Common myeloid progenitor, CD34-positive (primary cell): ENCODE data around the gene SLC26A8.
"Not testable (repeated sequence)": the region's sequence is repeated elsewhere in the genome, so short reads cannot be mapped to it uniquely, and the experiment has no call there.

Experiments used
- CTCF ChIA-PET: fragments of 350-600 bp; sonication (Branson Sonifier 250); formaldehyde crosslinking; loops from one replicate; lab custom pipeline; 2021; ENCODE audit warnings: antibody characterized with exemption; lab: Charles Lee
- POLR2A ChIA-PET: fragments of 350-600 bp; sonication (Branson Sonifier 250); formaldehyde crosslinking; loops from one replicate; lab custom pipeline; 2021; ENCODE audit warnings: antibody characterized with exemption; lab: Charles Lee
- DNase-seq, 3 donors: peaks; one replicate each; pipeline versions ENCODE4 v3.0.0 to v3.0.0-alpha.2; 2013
- H3K27ac ChIP-seq, 2 experiments: 1 replicate in 1 of 2; 2 replicates in 1 of 2; pipeline ENCODE4 v1.7.0; 2013; ENCODE audit warnings: inconsistent platforms in 2 of 2, low read length in 2 of 2, mild to moderate bottlenecking in 2 of 2, low read depth in 1 of 2, moderate library complexity in 1 of 2; ENCODE audit not compliant: severe bottlenecking in 2 of 2, insufficient read depth in 1 of 2, poor library complexity in 1 of 2
- H3K27me3 ChIP-seq, 5 experiments: replicated peaks in 2 of 5; 1 replicate in 3 of 5; 2 replicates in 2 of 5; pipeline versions ENCODE4 v1.6.1 to v1.7.0; 2013; ENCODE audit warnings: low read length in 4 of 5, mild to moderate bottlenecking in 2 of 5, moderate library complexity in 2 of 5, inconsistent platforms in 1 of 5; ENCODE audit not compliant: insufficient read depth in 5 of 5, control insufficient read depth in 4 of 5
- H3K36me3 ChIP-seq, 4 experiments: 1 replicate in 2 of 4; 2 replicates in 2 of 4; pipeline versions ENCODE4 v1.6.1 to v1.7.0; 2013; ENCODE audit warnings: low read length in 3 of 4, control low read depth in 1 of 4, mild to moderate bottlenecking in 1 of 4; ENCODE audit not compliant: control insufficient read depth in 4 of 4, insufficient read depth in 4 of 4
- H3K4me1 ChIP-seq, 4 experiments: 1 replicate in 3 of 4; 2 replicates in 1 of 4; pipeline versions ENCODE4 v1.6.1 to v1.7.1; 2013; ENCODE audit warnings: low read length in 3 of 4, mild to moderate bottlenecking in 3 of 4, control low read depth in 1 of 4, inconsistent platforms in 1 of 4, moderate library complexity in 1 of 4; ENCODE audit not compliant: control insufficient read depth in 4 of 4, insufficient read depth in 4 of 4; ENCODE audit errors: control extremely low read depth in 1 of 4
- H3K4me3 ChIP-seq, 7 experiments: 1 replicate in 4 of 7; 2 replicates in 3 of 7; pipeline versions ENCODE4 v1.5.1 to v1.7.0; 2013; ENCODE audit warnings: mild to moderate bottlenecking in 7 of 7, low read length in 6 of 7, moderate library complexity in 6 of 7, inconsistent platforms in 2 of 7, low read depth in 2 of 7, control low read depth in 1 of 7; ENCODE audit not compliant: insufficient read depth in 4 of 7, control insufficient read depth in 1 of 7; ENCODE audit errors: extremely low read depth in 1 of 7
- H3K9me3 ChIP-seq, 5 experiments: 1 replicate in 4 of 5; 2 replicates in 1 of 5; pipeline versions ENCODE4 v1.6.1 to v1.7.1; 2013; ENCODE audit warnings: low read length in 4 of 5, mild to moderate bottlenecking in 2 of 5, inconsistent platforms in 1 of 5, low read depth in 1 of 5, moderate library complexity in 1 of 5; ENCODE audit not compliant: control insufficient read depth in 4 of 5, insufficient read depth in 2 of 5; ENCODE audit errors: control extremely low read depth in 1 of 5
- WGBS: methylation state at CpG from one replicate; pipeline ENCODE4 v1.1.5; 2013; ENCODE audit not compliant: insufficient coverage; 5-methylcytosine and 5-hydroxymethylcytosine counted together

The SLC26A8 gene

DNA sequence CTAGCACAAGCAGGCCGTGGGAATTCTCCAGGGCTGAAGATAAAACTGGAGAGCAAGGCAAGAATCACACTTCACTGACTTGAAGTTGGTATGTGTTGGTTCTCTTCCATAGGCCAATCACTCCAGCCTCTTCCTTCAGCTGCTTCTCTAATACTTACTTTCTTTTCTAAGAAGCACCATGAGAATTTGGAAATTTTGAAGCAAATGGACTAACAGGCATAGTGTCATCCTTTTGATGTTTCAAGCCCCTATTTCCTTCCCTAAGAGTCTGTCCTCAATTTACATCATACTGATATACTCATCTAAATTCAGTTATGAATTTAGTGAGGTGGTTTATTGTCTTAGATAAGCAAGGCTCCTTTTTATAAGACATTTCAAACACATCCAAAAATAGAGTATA is 24.0 kb downstream of the SLC26A8 start:
- Histone ChIP-seq H3K36me3 (no peaks in the 10 kb centered on the region), H3K27me3 (no peaks in the 10 kb centered on the region), H3K9me3 (no peaks in the 10 kb centered on the region), H3K4me3 (no peak overlapping the region), H3K4me1 (no peaks in the 10 kb centered on the region), H3K27ac (no peak overlapping the region)
- ChIA-PET POLR2A (no interaction called here), CTCF (no interaction called here)
- WGBS = 100% methylated on average over 1 of the region's 1 CpG
- DNase-seq = no peak

DNA sequence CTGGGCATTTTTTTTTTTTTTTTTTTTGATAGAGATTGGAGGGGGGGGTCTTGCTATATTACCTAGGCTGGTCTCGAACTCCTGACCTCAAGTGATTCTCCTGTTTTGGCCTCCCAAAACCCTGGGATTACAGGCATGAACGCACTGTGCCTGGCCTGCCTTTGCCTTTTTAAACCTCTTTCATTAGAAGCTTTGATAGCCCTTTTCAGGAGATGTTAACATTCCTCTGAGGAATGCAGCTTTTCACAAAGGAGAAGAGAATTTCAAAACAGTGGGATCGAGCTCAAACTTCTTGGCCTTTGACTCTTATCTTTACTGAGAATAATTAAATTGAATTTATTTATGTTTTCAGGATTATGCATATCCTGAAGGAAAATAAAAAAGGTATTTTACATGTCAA is 31.3 kb downstream of the SLC26A8 start:
- no peaks in the 10 kb centered on the region for H3K4me1 ChIP-seq
- POLR2A ChIA-PET = no interaction called here

DNA sequence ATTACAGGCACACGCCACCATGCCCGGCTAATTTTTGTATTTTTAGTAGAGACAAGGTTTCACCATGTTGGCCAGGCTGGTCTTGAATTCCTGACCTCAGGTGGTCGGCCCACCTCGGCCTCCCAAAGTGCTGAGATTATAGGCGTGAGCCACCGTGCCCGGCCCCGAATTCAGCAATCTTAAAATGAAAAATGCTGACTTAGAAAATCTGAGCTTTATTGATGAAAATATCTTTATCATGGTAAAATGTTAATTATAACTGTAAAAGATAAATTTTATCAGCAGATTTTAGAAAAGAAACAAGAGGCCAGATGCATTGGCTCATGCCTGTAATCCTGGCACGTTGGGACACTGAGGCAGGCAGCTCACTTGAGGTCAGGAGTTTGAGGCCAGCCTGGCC is 36.4 kb downstream of the SLC26A8 start:
- H3K4me3 ChIP-seq, POLR2A ChIA-PET, DNase-seq, H3K27ac ChIP-seq, H3K9me3 ChIP-seq, H3K4me1 ChIP-seq, H3K36me3 ChIP-seq, H3K27me3 ChIP-seq: not testable (repeated sequence)
- CTCF ChIA-PET = interaction anchor here (0.6 kb wide), 1 partner anchor 32 kb away, joined by 3 read pairs; no protein-coding TSS in a partner anchor
- WGBS = 100% methylated on average over 5 of the region's 9 CpGs

More for the DNA sequence above, 31.3 kb downstream of the SLC26A8 start:
- no peaks in the 10 kb centered on the region for H3K36me3 ChIP-seq
- H3K27me3 ChIP-seq = no peaks in the 10 kb centered on the region
- no peak overlapping the region for H3K4me3 ChIP-seq
- DNase-seq = no peak
- no peak overlapping the region for H3K27ac ChIP-seq
- 100% methylated on average over 1 of the region's 3 CpGs for WGBS
- CTCF ChIA-PET = no interaction called here
- peaks cover 0 to 4% (median 0%) of the 10 kb centered on the region in 5 experiments for H3K9me3 ChIP-seq

DNA sequence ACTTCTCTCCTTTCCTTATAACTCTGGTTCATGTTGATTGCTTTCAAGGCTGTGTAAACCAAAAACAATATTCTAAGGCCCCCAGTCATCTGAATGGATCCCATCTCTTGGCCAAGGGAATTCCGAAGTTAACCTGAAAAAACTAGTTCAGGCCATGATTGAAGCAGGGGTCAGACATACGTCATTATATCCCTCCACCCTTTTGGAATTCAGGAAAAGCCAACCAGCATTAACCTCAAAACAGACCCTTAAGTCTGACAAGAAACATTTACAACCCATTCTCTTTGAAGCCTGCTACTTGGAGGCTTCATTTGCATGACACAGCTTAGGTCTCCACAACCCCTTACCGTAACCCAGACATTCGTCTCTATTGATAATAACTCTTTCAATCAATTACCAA is 39.7 kb downstream of the SLC26A8 start:
- ChIA-PET CTCF (no interaction called here), POLR2A (no interaction called here)
- Histone ChIP-seq H3K36me3 (no peaks in the 10 kb centered on the region), H3K27me3 (no peaks in the 10 kb centered on the region), H3K4me3 (no peak overlapping the region), H3K4me1 (no peaks in the 10 kb centered on the region), H3K27ac (no peak overlapping the region), H3K9me3 (no peaks in the 10 kb centered on the region)
- WGBS = 93% methylated on average over 3 of the region's 4 CpGs
- no peak for DNase-seq

DNA sequence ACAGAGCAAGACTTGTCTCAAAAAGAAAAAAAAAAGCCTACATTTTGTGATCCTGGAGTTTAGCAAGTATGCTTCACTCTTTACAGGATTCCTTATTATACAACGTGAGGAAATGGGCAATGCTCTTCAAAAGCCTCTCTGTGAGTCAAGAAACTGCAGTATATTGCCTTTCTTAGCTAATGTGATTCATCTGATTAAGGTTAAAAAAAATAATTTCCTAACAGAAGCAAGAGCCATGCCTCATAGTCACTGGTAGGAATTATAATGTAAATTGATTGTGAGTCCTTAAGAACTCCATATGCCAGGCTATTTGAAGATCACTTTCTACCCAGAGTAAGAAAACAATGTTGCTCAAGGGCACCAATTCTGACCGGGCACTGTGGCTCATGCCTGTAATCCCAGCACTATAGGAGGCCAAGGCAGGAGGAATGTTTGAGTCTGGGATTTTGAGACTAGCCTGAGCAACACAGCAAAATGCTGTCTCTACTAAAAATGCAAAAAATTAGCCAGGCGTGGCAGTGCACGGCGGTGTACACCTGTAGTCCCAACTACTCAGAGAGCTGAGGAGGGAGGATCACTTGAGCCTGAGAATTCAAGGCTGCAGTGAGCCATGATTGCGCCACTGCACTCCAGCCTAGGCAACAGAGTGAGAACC is 43.3 kb downstream of the SLC26A8 start:
- no peak for DNase-seq
- no peaks in the 10 kb centered on the region for H3K27me3 ChIP-seq
- no peaks in the 10 kb centered on the region for H3K4me1 ChIP-seq
- H3K9me3 ChIP-seq = no peaks in the 10 kb centered on the region
- H3K36me3 ChIP-seq = no peaks in the 10 kb centered on the region
- H3K27ac ChIP-seq = no peak overlapping the region
- POLR2A ChIA-PET = no interaction called here
- 87% methylated on average over 4 of the region's 6 CpGs for WGBS
- no peak overlapping the region for H3K4me3 ChIP-seq
- CTCF ChIA-PET = no interaction called here

DNA sequence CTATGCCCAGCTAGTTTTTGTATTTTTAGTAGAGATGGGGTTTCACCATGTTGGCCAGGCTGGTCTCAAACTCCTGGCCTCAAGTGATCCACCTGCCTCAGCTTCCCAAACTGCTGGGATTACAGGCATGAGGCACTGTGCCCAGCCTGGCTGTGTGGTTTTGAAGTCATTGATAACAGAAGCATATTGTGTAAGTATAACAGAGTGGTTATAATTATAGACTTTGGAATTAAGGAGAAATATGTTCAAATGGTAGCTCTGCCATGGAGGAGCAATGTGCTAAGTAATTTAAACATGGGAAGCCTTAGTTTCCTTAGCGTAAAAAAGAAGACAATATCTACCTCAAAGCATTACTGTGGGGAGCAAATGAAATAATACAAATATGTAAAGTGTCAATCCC is 44.3 kb downstream of the SLC26A8 start:
- H3K36me3 ChIP-seq, H3K9me3 ChIP-seq, H3K27ac ChIP-seq, POLR2A ChIA-PET, H3K4me1 ChIP-seq, H3K27me3 ChIP-seq, DNase-seq, H3K4me3 ChIP-seq: not testable (repeated sequence)
- CTCF ChIA-PET = interaction anchor here (1.0 kb wide), 1 partner anchor 45 kb away, joined by 4 read pairs; no protein-coding TSS in a partner anchor
- no CpG with 5 or more reads among the region's 1 CpG for WGBS

DNA sequence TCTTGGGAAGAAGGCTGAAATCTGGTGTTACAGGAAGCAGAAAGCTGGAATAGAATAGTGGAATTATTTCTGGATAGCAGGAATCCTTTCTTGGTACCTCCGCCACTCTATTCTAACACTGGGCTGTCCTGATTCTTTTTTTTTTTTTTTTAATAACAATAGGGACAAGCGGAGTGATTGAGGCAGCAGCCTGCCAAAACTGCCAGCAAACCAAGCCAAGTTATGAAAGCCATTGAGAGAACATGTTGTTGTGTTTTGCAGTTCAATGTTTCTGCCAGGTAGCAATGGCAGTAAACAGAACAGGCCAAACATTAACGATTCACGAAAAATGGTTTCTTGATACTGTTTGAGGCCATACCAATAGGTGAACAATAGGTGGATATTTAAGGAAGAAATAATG is 47.1 kb downstream of the SLC26A8 start:
- Histone ChIP-seq H3K4me1 (no peaks in the 10 kb centered on the region), H3K36me3 (no peaks in the 10 kb centered on the region), H3K27ac (no peak overlapping the region), H3K27me3 (no peaks in the 10 kb centered on the region), H3K4me3 (no peak overlapping the region), H3K9me3 (no peaks in the 10 kb centered on the region)
- POLR2A ChIA-PET = interaction anchor here (0.7 kb wide), 1 partner anchor 31 kb away, joined by 7 read pairs; no protein-coding TSS in a partner anchor
- CTCF ChIA-PET = no interaction called here
- DNase-seq = no peak
- 95% methylated on average over 2 of the region's 4 CpGs for WGBS
